ENCODE data around the gene THEMIS. TPM values are rescaled to one million over a fixed set of nuclear protein-coding genes. Genes with fewer than 3 reads are reported as not detected.
"Not testable (repeated sequence)": the region's sequence is repeated elsewhere in the genome, so short reads cannot be mapped to it uniquely, and the experiment has no call there.

THEMIS gene
- polyA plus RNA-seq, 3 donors: not detected

DNA sequence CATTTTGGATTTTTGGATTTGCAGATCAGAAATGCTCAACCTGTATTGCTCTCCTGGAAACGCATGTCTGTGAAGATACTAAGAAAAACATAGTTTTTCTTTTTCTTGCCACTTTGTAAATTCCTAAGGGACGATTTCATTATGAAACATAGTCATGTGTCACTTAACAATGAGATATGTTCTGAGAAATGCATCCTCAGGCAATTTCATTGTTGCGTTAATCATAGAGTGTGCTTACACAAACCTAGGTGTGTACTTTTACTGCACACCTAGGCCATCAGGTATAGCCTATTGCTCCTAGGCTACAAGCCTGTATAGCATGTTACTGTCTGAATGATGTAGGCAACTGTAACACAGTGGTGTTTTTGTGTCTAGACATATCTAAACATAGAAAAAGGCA is 13.4 kb upstream of the THEMIS start:
- no peak for DNase-seq

DNA sequence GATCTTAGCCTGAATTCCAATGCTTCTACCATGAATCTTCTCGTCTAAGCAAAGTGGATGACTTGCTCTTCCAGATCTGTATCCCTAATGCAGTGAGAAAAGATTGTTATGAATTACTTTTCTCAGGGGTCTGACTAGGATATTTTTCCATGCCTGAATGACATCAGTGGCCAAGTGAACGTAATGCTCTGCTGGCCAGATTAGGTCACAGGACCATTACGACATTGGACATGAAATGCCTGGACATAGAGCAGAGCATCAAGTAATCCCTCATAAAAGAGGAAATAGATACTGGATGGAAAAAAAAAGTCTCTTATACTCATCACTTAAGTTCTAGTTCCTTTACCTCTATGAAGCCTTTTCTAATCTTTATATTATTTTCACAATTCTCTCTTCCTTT is 12.1 kb upstream of the THEMIS start:
- DNase-seq: no peak

DNA sequence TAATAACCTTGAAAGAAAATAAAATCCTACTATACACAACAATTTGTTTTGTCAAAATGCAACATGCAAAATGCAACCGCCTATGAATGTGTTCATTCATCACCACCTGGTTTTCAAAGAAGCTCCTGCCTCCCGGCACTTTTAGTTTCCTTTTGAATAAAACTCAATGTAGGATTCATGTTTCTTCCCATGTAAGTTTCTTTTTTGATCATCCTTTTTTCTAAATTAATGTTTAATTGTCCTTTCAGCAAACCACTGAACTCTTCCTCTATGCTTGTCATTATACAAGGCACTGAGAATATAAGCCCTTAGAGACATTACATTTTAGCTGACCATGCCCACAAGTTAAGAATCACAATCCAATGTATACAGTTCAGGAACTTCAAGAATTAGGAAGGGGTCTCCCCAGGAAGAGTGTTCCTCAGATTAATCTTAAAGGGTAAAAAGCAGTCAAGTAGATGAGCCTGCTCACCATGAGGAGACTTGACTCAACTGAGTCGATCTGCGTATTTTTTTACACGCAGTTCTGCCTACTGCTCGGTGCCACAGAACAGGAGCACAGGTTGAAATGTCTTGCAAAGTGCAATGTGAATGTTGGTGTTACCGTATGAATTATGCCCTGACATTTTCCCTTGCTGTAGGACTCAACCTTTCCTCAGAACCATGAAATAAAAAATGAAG is 7.2 kb upstream of the THEMIS start:
- no peak for DNase-seq

- no peak for DNase-seq
Observed at GRCh38 chr6:127904160-127904559, 3.3 kb upstream of the THEMIS start.

DNA sequence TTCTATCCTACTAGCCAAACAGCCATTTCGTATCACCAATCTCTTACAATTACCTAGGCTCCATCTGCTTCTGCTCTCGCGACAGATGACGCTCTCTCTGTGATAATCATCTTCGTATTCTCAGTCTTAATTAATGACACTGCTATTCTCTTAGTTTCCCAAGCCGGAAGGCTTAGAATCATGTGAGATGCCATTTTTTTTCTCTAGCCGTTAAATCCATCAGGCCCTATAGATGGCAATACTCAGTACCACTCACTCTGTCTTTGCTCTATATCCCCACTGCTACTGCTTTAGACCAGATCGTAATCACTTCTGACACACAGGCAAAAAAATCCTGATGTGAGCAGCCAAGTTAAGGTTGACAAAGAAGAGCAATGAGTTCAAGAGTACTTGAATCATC is 2.1 kb upstream of the THEMIS start:
- DNase-seq: no peak

GRCh38 chr6:127897484-127897883 is 3.4 kb downstream of the THEMIS start:
- DNase-seq: no peak

DNA sequence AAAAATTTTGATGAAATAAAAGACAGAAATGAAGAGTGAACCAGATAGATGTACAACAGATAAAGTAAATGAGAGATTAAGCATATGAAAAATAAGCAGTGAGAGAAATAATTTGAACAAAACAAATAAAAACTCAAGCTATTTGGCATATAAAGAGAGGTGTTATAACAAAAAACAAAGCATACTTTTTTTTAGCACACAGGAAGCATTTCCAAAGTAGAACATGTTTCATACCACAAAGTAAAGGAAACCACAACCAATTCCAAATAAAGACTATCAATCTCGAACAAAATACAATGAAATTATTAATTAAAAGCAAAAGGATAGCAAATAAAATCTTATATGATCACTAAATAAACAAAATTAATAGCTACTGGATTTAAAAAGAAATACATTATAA is 6.8 kb downstream of the THEMIS start:
- DNase-seq: no peak

- no peak for DNase-seq
Observed at GRCh38 chr6:127893541-127893940, 7.3 kb downstream of the THEMIS start.

DNA sequence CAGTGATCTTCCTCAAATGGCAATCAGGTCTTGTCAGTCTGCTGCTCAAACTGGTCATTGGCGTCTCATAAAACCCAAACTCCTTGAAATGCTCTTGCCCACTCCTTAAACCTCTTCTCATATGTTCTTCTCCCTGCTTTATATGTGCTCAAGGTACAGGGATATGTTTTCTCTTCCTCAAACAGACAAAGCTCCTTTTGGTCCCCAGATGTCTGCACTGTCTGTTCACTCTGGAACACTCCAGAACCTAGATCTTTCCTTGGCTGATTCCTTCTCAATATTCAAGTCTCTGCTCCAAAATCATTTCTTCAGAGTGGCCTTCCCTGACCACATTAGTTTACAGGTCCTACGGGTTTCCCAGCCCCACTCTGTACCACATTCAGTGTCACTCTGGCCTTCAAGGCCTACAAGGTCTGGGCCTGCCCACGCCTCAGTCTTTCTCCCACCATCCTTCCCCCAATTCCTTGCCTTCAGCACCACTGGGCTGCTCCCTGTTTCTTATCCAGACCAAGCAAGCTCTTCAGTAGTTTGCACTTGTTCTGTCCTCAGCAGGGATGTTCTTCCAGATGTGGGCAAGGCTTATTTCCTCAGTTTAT is 9.0 kb downstream of the THEMIS start:
- no peak for DNase-seq

DNA sequence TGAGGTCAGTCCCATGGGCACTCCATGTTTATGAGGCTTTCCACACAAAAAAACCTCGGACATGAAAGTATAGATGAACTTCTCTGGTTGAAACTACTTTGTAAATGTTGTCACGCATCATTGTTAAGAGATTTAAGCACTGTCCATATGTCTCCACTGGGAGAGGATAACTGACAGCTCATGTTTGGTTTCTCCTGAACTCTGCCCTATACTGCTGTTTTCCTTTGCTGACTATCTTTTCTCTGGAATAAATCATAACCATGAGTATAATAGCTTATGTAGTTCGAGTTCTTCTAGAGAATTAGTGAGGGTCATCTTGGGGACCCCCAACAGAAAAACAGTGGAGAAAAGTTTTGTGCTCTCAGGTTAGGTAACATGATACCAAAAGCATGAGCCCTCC is 14.3 kb downstream of the THEMIS start:
- DNase-seq: no peak

DNA sequence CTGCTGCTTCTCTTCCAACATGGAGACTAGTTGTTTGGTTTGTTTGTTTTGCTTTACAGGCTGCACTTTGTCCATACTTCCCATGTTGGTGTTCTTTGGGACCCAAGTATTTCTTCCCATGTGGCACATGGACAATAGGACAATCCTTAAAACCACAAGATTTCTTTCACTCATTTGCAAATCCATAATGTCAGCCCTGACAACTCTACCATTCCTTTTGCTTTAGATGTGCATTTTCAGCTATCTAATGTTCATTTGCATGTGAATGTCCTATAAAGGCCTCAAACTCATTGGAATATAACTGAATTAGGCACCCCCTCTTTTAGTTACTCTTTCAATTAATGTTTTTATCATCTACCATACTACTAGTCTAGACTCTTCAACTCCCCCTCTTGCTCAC is 16.7 kb downstream of the THEMIS start:
- no peak for DNase-seq

DNA sequence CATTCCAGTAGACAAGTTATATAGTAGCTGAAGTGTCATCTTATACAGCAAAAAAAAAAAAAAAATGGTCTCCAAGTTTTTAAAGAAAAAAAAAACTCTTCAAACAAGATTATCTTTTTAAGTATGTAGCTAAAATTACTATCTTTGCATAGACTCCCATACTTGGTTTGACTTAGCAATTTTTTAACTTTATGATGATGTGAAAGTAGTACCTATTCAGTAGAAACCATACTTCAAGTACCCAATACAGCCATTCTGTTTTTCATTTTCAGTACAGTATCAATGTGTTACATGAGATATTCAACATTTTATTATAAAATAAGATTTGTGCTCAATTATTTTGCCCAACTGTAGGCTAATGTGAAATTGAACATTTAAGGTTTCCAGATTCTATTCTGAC is 18.9 kb downstream of the THEMIS start:
- not testable (repeated sequence) for DNase-seq

- no peak for DNase-seq
Observed at GRCh38 chr6:127880429-127880828, 20.4 kb downstream of the THEMIS start.

DNA sequence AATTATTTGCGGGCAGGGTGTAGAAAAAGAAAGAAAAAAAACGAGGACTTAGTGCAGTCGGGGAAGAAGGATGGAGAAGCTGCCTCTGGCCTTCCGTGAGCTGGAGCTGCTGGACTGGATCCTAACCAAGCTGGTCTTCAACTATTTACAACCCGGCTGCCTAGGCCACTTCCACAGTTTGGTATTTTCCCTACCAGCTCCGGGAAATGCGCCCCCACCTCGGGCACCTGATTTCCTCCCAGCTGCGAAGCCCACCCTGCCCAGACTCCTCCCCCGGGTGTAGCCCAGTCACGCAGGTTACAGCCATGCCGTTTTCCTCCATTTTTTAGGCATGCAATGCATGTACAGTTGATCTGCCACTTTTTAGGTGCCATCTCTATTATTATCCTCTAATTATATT is 21.2 kb downstream of the THEMIS start:
- peak; percentile 19 for DNase-seq

DNA sequence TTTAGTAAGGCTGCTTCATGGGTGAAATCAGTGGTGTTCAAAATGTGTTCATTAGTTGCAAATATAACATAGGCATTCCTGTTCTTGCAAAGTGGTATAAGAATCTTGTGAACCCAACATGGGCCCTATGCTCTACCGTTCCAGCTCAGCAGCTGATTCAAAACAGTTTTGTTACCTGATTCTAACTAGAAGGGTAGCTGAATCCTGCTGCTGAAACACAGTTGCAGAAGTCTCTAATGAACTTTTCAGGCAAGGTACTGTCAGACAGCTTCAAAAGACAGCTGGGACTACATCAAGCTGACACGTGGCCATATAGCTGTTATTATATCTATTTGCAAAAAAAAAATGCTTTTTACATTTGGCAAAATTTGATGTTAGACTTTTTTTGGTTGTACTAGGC is 22.7 kb downstream of the THEMIS start:
- DNase-seq: no peak

- no peak for DNase-seq
Observed at GRCh38 chr6:127877231-127877630, 23.6 kb downstream of the THEMIS start.

- no peak for DNase-seq
Observed at GRCh38 chr6:127869772-127870404, 31.0 kb downstream of the THEMIS start.

DNA sequence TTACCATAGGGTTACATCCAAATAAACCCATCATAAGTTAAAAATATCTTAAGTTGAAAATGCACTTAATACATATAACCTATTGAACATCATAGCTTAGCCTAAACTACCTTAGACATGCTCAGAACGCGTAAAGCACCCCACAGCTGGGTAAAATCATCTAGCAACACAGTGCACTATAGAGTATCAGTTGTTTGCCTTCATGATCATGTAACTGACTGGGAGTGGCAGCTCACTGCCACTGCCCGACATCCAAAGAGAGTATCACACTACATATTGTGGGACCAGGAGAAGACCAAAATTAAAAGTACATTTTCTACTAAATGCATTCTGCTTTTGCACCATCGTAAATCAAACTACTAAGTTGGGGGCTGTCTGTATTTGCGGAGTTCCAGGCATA is 31.7 kb downstream of the THEMIS start:
- DNase-seq: no peak

DNA sequence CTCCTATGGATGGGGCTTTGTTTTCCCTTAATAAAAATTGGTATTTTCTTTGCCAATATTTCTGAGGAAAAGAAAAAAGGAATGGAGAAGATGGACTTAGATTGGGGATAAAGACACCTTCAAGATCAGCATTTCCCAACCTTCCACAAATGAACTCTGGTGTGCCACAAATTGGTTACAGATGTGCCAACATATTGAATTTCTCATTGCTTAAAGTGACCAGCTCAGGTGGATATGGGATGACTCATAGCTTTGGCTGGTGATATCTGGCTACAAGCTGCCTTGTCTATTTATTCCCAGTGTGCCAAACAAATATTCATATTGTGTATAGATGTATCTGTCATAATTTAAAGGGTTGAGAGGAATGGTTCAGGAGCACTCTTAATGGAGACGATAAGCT is 32.5 kb downstream of the THEMIS start:
- DNase-seq: no peak

DNA sequence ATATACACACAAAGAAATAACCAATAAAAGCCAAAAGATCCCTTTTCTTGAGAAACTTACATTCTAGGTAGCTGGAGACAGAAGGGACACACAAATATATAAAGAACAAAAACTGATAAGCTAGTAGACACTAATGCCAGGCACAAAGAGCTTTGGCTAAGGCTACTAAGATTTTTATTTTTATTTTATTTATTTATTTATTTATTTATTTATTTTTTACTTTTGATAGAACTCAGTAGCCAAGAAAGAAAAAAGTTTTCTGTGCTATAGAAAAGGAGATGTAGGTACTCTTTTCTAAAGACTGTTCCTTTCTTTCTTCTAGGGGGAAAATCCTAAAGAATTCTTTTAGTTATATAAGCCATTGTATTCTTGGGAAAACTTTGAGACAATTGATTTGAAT is 34.1 kb downstream of the THEMIS start:
- no peak for DNase-seq

- DNase-seq: no peak
Observed at GRCh38 chr6:127865108-127865507, 35.8 kb downstream of the THEMIS start.

- DNase-seq: no peak
Observed at GRCh38 chr6:127864701-127865100, 36.2 kb downstream of the THEMIS start.

GRCh38 chr6:127860723-127861122 is 40.1 kb downstream of the THEMIS start:
- no peak for DNase-seq

GRCh38 chr6:127859956-127860355 is 40.9 kb downstream of the THEMIS start:
- DNase-seq: no peak
